HEK293 (cell line): ENCODE data around the gene PRODH2.

Experiments used
- CTCF ChIA-PET: fragments of 350-600 bp; formaldehyde crosslinking; extraction: SDS; loops from one replicate; lab custom pipeline; 2021; ENCODE audit warnings: antibody characterized with exemption; lab: Yijun Ruan, JAX
- POLR2A ChIA-PET: fragments of 300-600 bp; formaldehyde crosslinking; extraction: SDS; loops from one replicate; lab custom pipeline; 2020; ENCODE audit warnings: antibody characterized with exemption, inconsistent platforms; lab: Yijun Ruan, JAX
- H3K27ac ChIP-seq: fragments of 200-500 bp; sonication (Bioruptor generic); 2 replicates; pipeline ENCODE4 v1.5.1; 2014; ENCODE audit warnings: low read depth, low read length, control low read depth, inconsistent platforms; ENCODE audit errors: extremely low read depth
- H3K36me3 ChIP-seq, 2 experiments: fragments of 200-500 bp in 1 of 2; sonication (Bioruptor generic) in 1 of 2; 1 replicate in 1 of 2; 2 replicates in 1 of 2; pipeline ENCODE4 v1.5.1; 2014 to 2017; ENCODE audit warnings: inconsistent platforms in 2 of 2, low read length in 2 of 2; ENCODE audit not compliant: control insufficient read depth in 2 of 2, insufficient read depth in 1 of 2
- H3K4me1 ChIP-seq: fragments of 200-500 bp; sonication (Bioruptor generic); 2 replicates; pipeline ENCODE4 v1.5.1; 2014; ENCODE audit warnings: mild to moderate bottlenecking, low read length, inconsistent platforms; ENCODE audit not compliant: control insufficient read depth, insufficient read depth
- H3K4me3 ChIP-seq: 2 replicates; pipeline ENCODE4 v1.5.1; 2011; ENCODE audit warnings: low read depth, mild to moderate bottlenecking, control low read depth, low read length, moderate library complexity
- H3K9me3 ChIP-seq: fragments of 200-500 bp; sonication (Bioruptor generic); 2 replicates; pipeline ENCODE4 v1.5.1; 2014; ENCODE audit warnings: low read depth, low read length, inconsistent platforms; ENCODE audit not compliant: control insufficient read depth, insufficient read depth
- MZF1 ChIP-seq: fragments of 450-650 bp; formaldehyde crosslinking; IDR thresholded peaks from 2 replicates; pipeline ENCODE4 v1.5.1; 2017; ENCODE audit warnings: missing biosample characterization, missing genetic modification characterization, borderline replicate concordance
- PRDM1 ChIP-seq: fragments of 450-650 bp; formaldehyde crosslinking; IDR thresholded peaks from 2 replicates; pipeline ENCODE4; 2016; ENCODE audit warnings: missing biosample characterization, missing genetic modification characterization
- PRDM10 ChIP-seq: fragments of 450-650 bp; formaldehyde crosslinking; IDR thresholded peaks from 2 replicates; pipeline ENCODE4 v1.5.1; 2016; ENCODE audit warnings: missing biosample characterization, missing genetic modification characterization
- ZNF211 ChIP-seq: fragments of 450-650 bp; formaldehyde crosslinking; IDR thresholded peaks from 2 replicates; pipeline ENCODE4 v1.5.1; 2016; ENCODE audit warnings: low read depth, missing biosample characterization, missing genetic modification characterization
- ZNF362 ChIP-seq: fragments of 450-650 bp; formaldehyde crosslinking; IDR thresholded peaks from 2 replicates; pipeline ENCODE4 v1.5.1; 2016; ENCODE audit warnings: missing biosample characterization, missing genetic modification characterization
- ZNF449 ChIP-seq: fragments of 450-650 bp; formaldehyde crosslinking; IDR thresholded peaks from 2 replicates; pipeline ENCODE4 v1.5.1; 2017; ENCODE audit warnings: missing biosample characterization, mild to moderate bottlenecking, missing genetic modification characterization, moderate library complexity
- ZNF48 ChIP-seq: fragments of 450-650 bp; formaldehyde crosslinking; IDR thresholded peaks from 2 replicates; pipeline ENCODE4 v1.5.1; 2016; ENCODE audit warnings: missing biosample characterization, missing genetic modification characterization
- ZNF521 ChIP-seq: fragments of 450-650 bp; formaldehyde crosslinking; IDR thresholded peaks from 2 replicates; pipeline ENCODE4 v1.5.1; 2017; ENCODE audit warnings: missing biosample characterization, mild to moderate bottlenecking, missing genetic modification characterization
- ZNF707 ChIP-seq: fragments of 450-650 bp; formaldehyde crosslinking; IDR thresholded peaks from 2 replicates; pipeline ENCODE4 v1.5.1; 2016; ENCODE audit warnings: missing biosample characterization, missing genetic modification characterization
- ZNF768 ChIP-seq: fragments of 450-650 bp; formaldehyde crosslinking; IDR thresholded peaks from 2 replicates; pipeline ENCODE4 v1.5.1; 2018; ENCODE audit warnings: missing biosample characterization, mild to moderate bottlenecking, missing genetic modification characterization
- ZNF830 ChIP-seq: fragments of 450-650 bp; IDR thresholded peaks from 2 replicates; pipeline ENCODE4 v1.5.0; 2018; ENCODE audit warnings: missing biosample characterization, missing genetic modification characterization, low read depth, mild to moderate bottlenecking, moderate library complexity
- TF ChIP-seq, protein P1 (sequence below): fragments of 450-650 bp; formaldehyde crosslinking; IDR thresholded peaks from 2 replicates; pipeline ENCODE4 v1.5.1; 2016; ENCODE audit warnings: missing biosample characterization, missing genetic modification characterization
- TF ChIP-seq, protein P2 (sequence below): fragments of 450-650 bp; formaldehyde crosslinking; IDR thresholded peaks from 2 replicates; pipeline ENCODE4 v1.5.1; 2016; ENCODE audit warnings: missing biosample characterization, missing genetic modification characterization
- TF ChIP-seq, protein P3 (sequence below): fragments of 450-650 bp; formaldehyde crosslinking; IDR thresholded peaks from 2 replicates; pipeline ENCODE4 v1.5.1; 2016; ENCODE audit warnings: missing biosample characterization, missing genetic modification characterization

The PRODH2 gene

DNA sequence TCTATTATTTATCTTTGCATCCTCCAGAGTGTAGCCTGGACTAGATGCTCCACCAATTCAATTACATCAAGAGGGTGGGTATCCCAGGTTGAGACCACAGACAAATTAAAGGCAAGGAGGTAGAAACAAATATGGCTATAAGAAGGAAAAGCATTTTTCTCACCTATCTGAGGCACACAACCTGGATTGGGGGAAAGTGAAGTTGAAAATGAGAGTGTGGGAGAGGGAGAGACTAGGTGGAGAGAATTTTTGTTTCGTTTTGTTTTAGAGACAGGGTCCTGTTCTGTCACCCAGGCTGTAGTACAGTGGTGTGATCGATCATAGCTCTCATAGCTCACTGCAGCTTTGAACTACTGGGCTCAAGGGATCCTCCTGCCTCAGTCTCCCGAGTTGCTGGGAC is 5.8 kb upstream of the PRODH2 start:
- Histone ChIP-seq H3K4me3 (no peak overlapping the region), H3K36me3 (no peaks in the 10 kb centered on the region; a peak in 1 of 3 replicates), H3K4me1 (peaks cover 4% of the 10 kb centered on the region)
- POLR2A ChIA-PET: interaction anchor here (0.7 to 1.3 kb wide), 3 partner anchors 27 to 146 kb away, joined by 3 to 9 read pairs (median 4); no protein-coding TSS in a partner anchor
- peak; percentile 43 for TF ChIP-seq PRDM10 (tag by site-specific recombination)
- TF ChIP-seq PRDM1 (tag by site-specific recombination): peak; percentile 95
- no peak for TF ChIP-seq ZNF830 (tag by site-specific recombination)
- TF ChIP-seq, protein P1, sequence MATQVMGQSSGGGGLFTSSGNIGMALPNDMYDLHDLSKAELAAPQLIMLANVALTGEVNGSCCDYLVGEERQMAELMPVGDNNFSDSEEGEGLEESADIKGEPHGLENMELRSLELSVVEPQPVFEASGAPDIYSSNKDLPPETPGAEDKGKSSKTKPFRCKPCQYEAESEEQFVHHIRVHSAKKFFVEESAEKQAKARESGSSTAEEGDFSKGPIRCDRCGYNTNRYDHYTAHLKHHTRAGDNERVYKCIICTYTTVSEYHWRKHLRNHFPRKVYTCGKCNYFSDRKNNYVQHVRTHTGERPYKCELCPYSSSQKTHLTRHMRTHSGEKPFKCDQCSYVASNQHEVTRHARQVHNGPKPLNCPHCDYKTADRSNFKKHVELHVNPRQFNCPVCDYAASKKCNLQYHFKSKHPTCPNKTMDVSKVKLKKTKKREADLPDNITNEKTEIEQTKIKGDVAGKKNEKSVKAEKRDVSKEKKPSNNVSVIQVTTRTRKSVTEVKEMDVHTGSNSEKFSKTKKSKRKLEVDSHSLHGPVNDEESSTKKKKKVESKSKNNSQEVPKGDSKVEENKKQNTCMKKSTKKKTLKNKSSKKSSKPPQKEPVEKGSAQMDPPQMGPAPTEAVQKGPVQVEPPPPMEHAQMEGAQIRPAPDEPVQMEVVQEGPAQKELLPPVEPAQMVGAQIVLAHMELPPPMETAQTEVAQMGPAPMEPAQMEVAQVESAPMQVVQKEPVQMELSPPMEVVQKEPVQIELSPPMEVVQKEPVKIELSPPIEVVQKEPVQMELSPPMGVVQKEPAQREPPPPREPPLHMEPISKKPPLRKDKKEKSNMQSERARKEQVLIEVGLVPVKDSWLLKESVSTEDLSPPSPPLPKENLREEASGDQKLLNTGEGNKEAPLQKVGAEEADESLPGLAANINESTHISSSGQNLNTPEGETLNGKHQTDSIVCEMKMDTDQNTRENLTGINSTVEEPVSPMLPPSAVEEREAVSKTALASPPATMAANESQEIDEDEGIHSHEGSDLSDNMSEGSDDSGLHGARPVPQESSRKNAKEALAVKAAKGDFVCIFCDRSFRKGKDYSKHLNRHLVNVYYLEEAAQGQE (tag by site-specific recombination): no peak
- no peak for TF ChIP-seq ZNF521 (tag by site-specific recombination)
- TF ChIP-seq, protein P2, sequence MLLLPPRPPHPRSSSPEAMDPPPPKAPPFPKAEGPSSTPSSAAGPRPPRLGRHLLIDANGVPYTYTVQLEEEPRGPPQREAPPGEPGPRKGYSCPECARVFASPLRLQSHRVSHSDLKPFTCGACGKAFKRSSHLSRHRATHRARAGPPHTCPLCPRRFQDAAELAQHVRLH: no peak
- TF ChIP-seq ZNF48 (tag by site-specific recombination): no peak
- TF ChIP-seq MZF1 (tag by site-specific recombination): no peak
- no peak for TF ChIP-seq ZNF707 (tag by site-specific recombination)
- TF ChIP-seq ZNF449 (tag by site-specific recombination): no peak
- TF ChIP-seq ZNF768 (tag by site-specific recombination): no peak
- TF ChIP-seq, all 188 proteins: peak for 2
- CTCF ChIA-PET: interaction anchor here (0.6 to 3.6 kb wide), 14 partner anchors 10 to 752 kb away, joined by 3 to 16 read pairs (median 8); no protein-coding TSS in a partner anchor
- Histone ChIP-seq H3K9me3 (no peaks in the 10 kb centered on the region), H3K27ac (no peak overlapping the region)

DNA sequence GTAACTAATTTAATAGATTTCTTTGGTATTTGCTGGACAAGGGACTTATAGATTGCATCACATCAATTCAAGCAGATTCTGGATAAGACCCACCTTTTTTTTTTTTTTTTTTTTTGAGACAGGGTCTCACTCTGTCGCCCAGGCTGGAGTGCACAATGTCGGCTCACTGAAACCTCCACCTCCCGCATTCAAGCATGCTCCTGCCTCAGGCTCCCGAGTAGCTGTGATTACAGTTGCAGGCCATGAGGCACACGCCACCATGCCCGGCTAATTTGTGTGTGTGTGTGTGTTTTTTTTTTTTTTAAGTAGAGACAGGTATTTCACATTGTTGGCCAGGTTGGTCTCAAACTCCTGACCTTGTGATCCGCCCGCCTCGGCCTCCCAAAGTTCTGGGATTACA is 4.2 kb upstream of the PRODH2 start:
- H3K9me3 ChIP-seq: no peaks in the 10 kb centered on the region
- peaks cover 4% of the 10 kb centered on the region for H3K4me1 ChIP-seq
- no peak overlapping the region for H3K4me3 ChIP-seq
- CTCF ChIA-PET: interaction anchor here (0.8 to 3.6 kb wide), 4 partner anchors 12 to 268 kb away, joined by 3 to 13 read pairs (median 6); no protein-coding TSS in a partner anchor
- no peak for TF ChIP-seq ZNF211 (tag by site-specific recombination)
- TF ChIP-seq, protein P3, sequence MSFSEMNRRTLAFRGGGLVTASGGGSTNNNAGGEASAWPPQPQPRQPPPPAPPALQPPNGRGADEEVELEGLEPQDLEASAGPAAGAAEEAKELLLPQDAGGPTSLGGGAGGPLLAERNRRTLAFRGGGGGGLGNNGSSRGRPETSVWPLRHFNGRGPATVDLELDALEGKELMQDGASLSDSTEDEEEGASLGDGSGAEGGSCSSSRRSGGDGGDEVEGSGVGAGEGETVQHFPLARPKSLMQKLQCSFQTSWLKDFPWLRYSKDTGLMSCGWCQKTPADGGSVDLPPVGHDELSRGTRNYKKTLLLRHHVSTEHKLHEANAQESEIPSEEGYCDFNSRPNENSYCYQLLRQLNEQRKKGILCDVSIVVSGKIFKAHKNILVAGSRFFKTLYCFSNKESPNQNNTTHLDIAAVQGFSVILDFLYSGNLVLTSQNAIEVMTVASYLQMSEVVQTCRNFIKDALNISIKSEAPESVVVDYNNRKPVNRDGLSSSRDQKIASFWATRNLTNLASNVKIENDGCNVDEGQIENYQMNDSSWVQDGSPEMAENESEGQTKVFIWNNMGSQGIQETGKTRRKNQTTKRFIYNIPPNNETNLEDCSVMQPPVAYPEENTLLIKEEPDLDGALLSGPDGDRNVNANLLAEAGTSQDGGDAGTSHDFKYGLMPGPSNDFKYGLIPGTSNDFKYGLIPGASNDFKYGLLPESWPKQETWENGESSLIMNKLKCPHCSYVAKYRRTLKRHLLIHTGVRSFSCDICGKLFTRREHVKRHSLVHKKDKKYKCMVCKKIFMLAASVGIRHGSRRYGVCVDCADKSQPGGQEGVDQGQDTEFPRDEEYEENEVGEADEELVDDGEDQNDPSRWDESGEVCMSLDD (tag by site-specific recombination): no peak
- TF ChIP-seq ZNF362 (tag by site-specific recombination): 0 out of 2 replicates have a peak, but pooled peaks have one; percentile 24
- H3K27ac ChIP-seq: no peak overlapping the region
- POLR2A ChIA-PET: interaction anchor here (0.7 to 1.3 kb wide), 3 partner anchors 28 to 281 kb away, joined by 3 read pairs; partner anchors contain the start of gene LIN37
- no peaks in the 10 kb centered on the region; a peak in 1 of 3 replicates for H3K36me3 ChIP-seq
